Measurements from ENCODE around the gene PRR15L.

GRCh38 chr17:47953909-47954308 lies 3.8 kb downstream of the PRR15L start:
- no peak for TF ChIP-seq CTCF (IDR thresholded peaks at IDR 0.05)
- TF ChIP-seq EZH2 (IDR thresholded peaks at IDR 0.05; ENCODE audit: borderline replicate concordance, insufficient read depth, low read depth, low read length, poor library complexity, severe bottlenecking), result no peak

All from B cell (primary cell).